Ectodermal cell (in vitro differentiated cells): ENCODE data around the gene MTUS2.

Experiments
- H3K27ac ChIP-seq: 2 replicates; pipeline ENCODE4 v1.7.0; 2013; ENCODE audit warnings: mild to moderate bottlenecking, low read depth, low read length; ENCODE audit not compliant: insufficient read depth, poor library complexity, severe bottlenecking
- H3K27me3 ChIP-seq: 2 replicates; pipeline ENCODE4 v1.7.0; 2013; ENCODE audit warnings: mild to moderate bottlenecking, low read length; ENCODE audit not compliant: insufficient read depth, control insufficient read depth, poor library complexity, severe bottlenecking
- H3K36me3 ChIP-seq: one replicate; pipeline ENCODE4 v1.7.0; 2013; ENCODE audit warnings: low read length; ENCODE audit not compliant: control insufficient read depth, insufficient read depth
- H3K4me1 ChIP-seq: one replicate; pipeline ENCODE4 v1.7.0; 2013; ENCODE audit warnings: low read length; ENCODE audit not compliant: control insufficient read depth, insufficient read depth
- H3K4me3 ChIP-seq: 2 replicates; pipeline ENCODE4 v1.7.0; 2013; ENCODE audit warnings: low read depth, low read length, control low read depth; ENCODE audit not compliant: insufficient read depth
- H3K9me3 ChIP-seq: 2 replicates; pipeline ENCODE4 v1.7.0; 2013; ENCODE audit warnings: mild to moderate bottlenecking, low read length, moderate library complexity; ENCODE audit not compliant: control insufficient read depth
- WGBS, 2 experiments: methylation state at CpG; one replicate each; pipeline ENCODE4 v1.1.7; 2013; ENCODE audit warnings: missing lambda C conversion rate in 2 of 2; 5-methylcytosine and 5-hydroxymethylcytosine counted together

MTUS2 gene

DNA sequence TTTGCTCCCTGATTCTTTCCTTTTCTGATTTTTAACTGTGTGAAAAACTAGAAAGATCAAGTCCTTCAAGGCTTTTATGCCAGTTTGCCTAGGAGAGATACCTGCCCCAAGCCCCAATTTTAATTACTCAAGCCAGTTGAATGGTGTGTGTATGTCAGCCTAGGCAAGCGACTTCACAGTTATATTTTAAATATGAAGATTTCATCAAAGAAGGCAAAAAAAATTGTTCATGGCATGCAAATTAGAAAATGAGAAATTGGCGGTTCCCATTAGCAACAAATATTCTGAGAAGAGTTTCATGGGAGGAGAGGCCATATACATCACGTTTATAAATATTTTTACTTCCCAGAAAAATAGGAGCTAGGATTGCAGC lies 607.8 kb downstream of the MTUS2 start:
- peaks cover 5% of the 10 kb centered on the region for H3K4me1 ChIP-seq
- WGBS, 2 experiments: 26 to 31% methylated on average over 2 to 3 of the region's 3 CpGs
- no peaks in the 10 kb centered on the region for H3K36me3 ChIP-seq
- H3K27me3 ChIP-seq: peaks cover 4% of the 10 kb centered on the region
- H3K4me3 ChIP-seq: peak overlapping the region; percentile 45
- no peaks in the 10 kb centered on the region for H3K9me3 ChIP-seq
- H3K27ac ChIP-seq: no peak overlapping the region

DNA sequence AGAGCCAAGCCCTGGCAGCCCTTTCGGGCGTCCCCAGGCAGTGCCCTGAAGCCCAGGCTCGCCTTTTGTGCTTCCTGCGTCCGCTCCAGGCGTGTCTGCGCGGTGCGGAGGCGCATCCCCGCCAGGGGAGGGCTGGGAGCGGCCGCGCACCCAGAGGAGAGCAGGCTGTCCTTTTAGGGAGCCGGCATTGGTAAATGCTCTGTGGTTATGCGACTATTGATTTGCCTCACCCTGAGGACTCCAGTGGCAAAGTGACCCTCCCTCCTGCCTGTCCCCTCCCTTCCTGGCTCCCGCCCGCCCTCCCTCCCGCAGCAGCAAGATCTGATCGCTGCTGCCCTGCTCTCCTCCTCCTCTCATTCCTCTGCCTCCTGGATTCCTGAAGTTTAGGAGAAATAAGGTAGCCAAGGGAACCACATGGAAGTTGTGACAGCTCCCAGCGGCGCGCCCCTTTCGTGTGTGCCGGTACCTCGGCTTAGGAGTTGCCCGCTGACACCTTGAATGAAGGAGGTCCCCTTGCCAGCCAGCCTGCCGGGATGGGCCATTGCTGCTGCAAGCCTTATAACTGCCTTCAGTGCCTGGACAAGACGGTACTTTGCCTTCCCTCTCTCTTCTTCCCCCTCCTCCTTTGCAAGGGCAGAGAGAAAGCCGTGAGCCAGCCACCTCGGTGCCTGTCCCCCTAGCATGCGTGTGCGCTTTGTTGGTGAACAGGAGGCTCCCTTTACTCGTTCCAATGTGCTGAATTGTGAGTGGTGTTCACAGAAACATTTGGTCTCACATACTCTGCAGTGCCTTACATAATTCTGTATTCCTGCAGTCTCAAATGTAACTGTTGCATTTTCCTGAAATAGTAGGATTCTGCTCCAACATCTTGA lies 608.4 kb downstream of the MTUS2 start:
- Histone ChIP-seq H3K36me3 (no peaks in the 10 kb centered on the region), H3K27me3 (peaks cover 4% of the 10 kb centered on the region), H3K4me3 (peak overlapping the region; percentile 45), H3K9me3 (no peaks in the 10 kb centered on the region), H3K4me1 (no peaks in the 10 kb centered on the region), H3K27ac (no peak overlapping the region)
- 1% methylated on average over 30 to 32 of the region's 34 CpGs for WGBS, 2 experiments

- Histone ChIP-seq H3K27ac (no peak overlapping the region), H3K4me3 (peak overlapping the region; percentile 45), H3K36me3 (no peaks in the 10 kb centered on the region), H3K9me3 (no peaks in the 10 kb centered on the region), H3K4me1 (no peaks in the 10 kb centered on the region), H3K27me3 (peaks cover 4% of the 10 kb centered on the region)
- 53 to 63% methylated on average over 2 of the region's 2 CpGs for WGBS, 2 experiments
These were observed 609.3 kb downstream of the MTUS2 start for GRCh38 chr13:29429286-29429900.

DNA sequence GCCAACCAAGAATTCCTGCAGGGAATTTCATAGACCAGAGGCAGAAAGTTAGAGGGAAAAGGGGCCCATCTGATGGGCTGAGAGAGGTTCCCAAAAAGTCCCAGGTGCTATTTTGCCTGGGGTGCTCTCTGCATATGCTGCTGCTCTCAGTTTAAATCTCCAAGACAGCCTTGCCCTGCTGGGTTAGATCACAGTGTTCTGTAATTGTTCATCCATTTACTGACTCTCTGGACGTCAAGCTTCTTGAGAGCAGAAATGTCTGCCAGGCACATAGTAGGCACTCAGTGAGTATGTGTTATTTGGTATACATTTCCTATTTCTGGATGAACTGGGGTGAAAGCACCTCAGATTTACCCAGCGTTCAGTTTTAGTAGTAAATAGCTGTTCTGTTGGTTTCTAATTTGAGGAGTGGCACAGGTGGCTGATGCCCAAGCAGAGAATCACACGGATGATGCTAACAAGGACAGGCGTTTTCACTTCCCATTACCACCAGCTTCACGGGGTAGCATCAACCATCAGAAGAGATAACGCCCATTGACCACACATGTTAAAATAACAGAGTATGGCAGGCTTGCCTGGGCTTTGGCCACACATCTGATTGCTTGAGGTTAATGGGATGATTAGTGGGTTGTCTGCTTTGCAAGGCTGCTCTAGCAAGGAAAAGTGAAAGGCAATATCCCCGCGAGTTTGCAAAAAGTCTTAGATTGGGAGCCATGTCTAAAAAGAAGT lies 614.2 kb downstream of the MTUS2 start:
- Histone ChIP-seq H3K27ac (no peak overlapping the region), H3K27me3 (peaks cover 2% of the 10 kb centered on the region), H3K4me1 (no peaks in the 10 kb centered on the region), H3K4me3 (no peak overlapping the region), H3K9me3 (no peaks in the 10 kb centered on the region), H3K36me3 (no peaks in the 10 kb centered on the region)
- 94% methylated on average over 8 of the region's 8 CpGs for WGBS, 2 experiments

DNA sequence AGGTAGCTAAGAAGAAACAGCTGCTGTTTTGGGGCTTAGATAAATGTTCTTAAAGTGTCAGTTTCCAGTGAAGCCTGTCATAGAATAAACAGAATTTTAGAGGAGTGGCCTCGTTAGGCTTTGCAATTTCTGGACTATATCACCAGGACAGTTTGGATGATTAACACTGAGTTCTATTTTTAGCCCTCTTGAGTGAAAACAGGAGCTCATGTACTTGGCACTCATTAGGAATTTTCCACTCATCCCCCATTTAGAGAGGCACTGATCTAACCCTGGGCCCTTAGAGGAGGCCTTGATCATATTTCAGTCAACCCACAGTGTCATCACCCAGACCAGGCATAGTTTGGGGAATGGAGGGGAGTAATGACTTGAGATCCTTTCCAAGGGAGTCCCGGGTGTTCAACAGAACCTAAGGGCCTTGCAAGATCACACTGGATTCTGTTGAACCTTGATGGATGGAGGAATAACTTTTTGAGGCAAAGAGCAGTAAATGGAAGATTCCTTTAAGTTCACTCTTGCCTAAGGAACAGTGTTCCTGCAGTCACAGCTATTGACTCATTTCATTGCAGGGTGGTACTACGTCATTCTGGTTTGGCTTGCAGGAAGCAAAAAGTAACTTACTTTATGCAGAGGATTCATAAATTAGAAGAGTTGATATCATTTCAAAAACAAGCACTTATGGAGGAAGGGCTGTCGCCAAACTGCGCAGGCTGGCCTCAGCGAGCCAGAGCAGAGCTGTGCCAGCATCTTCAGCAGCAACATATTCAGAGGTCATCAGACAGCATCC lies 615.2 kb downstream of the MTUS2 start:
- Histone ChIP-seq H3K4me1 (no peaks in the 10 kb centered on the region), H3K4me3 (no peak overlapping the region), H3K9me3 (no peaks in the 10 kb centered on the region), H3K27me3 (no peaks in the 10 kb centered on the region), H3K36me3 (no peaks in the 10 kb centered on the region), H3K27ac (no peak overlapping the region)
- 91 to 95% methylated on average over 6 of the region's 6 CpGs for WGBS, 2 experiments

DNA sequence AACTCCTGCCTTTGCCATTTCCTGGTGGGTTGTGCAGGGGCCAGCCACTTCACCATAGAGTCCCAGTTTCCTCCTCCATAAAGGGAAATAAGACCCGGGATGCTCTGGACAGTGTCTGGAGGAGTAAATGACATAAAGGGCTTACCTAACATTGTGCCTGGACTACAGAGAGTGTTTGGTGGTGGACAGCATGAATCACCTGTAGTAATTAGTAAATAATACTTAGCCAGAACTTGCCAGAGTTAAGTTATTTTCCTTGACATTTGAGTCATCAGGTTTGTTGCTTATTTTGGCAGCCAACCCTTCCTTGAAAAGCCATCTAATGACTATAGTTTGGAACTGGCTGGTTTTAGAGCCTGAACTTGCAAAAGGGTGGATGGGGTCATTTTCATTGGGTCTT lies 616.2 kb downstream of the MTUS2 start:
- Histone ChIP-seq H3K27me3 (no peaks in the 10 kb centered on the region), H3K9me3 (no peaks in the 10 kb centered on the region), H3K36me3 (no peaks in the 10 kb centered on the region), H3K27ac (no peak overlapping the region), H3K4me3 (no peak overlapping the region), H3K4me1 (no peaks in the 10 kb centered on the region)
- WGBS, 2 experiments: 94 to 100% methylated on average over 1 of the region's 1 CpG

DNA sequence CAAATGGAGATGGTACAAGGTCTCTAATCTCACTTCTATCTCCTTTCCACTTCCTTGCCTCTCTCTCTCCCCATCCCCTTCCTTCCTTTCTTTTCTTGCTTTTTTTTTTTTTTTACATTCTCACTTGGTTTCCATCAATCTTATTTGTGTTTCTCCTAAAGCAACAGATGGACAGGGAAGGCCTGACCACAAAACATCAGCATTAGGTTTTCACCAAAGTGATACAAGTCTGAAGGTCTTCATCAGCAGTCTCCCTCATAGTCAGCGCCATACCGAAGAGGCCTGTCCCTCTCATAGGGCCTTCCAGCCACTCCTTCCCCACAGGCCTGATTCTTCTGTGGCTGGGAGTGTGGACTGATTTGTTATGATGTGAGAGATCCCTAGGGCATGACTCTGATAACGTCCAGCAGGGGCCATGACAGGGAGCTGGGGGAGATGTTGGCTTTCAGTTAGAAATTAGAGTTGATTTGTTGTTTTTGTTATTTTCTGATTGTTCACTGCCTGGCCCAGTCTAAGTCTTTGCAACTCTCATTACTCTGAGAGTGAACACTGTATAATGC lies 616.7 kb downstream of the MTUS2 start:
- Histone ChIP-seq H3K9me3 (no peaks in the 10 kb centered on the region), H3K4me3 (no peak overlapping the region), H3K36me3 (no peaks in the 10 kb centered on the region), H3K27me3 (no peaks in the 10 kb centered on the region), H3K4me1 (no peaks in the 10 kb centered on the region), H3K27ac (no peak overlapping the region)
- WGBS, 2 experiments: 94 to 96% methylated on average over 3 of the region's 3 CpGs

DNA sequence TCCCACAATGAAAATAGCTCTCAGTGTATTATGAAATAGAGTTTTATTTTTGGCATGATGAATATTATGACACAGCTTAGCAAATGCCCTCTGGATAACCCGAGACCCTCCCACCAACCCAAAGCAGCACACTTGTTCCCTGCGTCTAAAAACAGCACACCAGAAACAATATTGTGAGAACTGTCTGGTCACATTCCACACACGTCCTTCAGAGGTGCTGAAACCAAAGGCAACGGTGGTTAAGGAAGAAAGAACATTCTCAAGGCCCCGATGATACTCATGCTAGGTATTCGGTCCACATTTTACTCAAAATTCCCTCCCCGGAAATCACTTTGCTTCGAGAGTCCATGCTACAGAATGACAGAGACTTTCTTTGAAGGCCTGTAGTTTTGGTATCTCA lies 618.6 kb downstream of the MTUS2 start:
- no peak overlapping the region for H3K4me3 ChIP-seq
- no peaks in the 10 kb centered on the region for H3K27me3 ChIP-seq
- 88 to 92% methylated on average over 8 of the region's 8 CpGs for WGBS, 2 experiments
- no peaks in the 10 kb centered on the region for H3K36me3 ChIP-seq
- H3K27ac ChIP-seq: no peak overlapping the region
- no peaks in the 10 kb centered on the region for H3K4me1 ChIP-seq
- no peaks in the 10 kb centered on the region for H3K9me3 ChIP-seq

DNA sequence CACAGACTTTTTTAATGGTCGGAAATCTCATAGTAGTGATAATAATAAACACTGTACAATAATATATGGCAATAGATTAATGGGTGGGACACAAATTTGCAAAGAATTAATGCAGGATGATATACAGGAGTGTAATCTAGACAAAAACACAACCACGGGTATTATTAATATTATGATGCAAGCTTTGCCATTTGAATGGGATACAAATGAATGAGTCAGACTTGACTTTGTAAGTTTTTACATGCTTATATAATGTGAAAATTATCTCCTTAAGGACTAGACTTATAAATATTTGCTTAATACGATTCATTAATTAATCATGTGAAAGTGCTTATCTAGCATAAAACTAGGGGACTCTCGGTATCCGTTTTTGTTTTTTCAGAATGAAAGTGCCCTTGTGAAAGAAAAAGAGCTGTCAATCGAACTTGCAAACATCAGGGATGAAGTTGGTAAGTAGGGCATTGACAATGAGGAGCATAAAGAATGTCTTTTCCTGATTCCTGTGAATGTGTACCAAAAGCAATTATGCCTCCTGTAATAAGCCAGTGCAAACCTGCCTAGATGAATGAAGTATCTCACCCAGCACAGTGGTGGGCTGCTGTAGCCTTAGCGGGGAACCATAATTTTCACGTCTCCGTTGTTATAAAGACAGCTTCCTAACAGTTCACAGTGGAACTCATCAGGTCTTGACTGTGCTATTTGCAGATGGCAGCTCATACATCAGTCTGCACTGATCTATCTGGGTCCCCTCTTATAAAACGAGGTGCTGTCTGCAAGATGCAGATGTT lies 619.7 kb downstream of the MTUS2 start:
- no peak overlapping the region for H3K4me3 ChIP-seq
- no peaks in the 10 kb centered on the region for H3K4me1 ChIP-seq

More for the DNA sequence above, 619.7 kb downstream of the MTUS2 start:
- Histone ChIP-seq H3K36me3 (no peaks in the 10 kb centered on the region), H3K27me3 (no peaks in the 10 kb centered on the region), H3K27ac (no peak overlapping the region), H3K9me3 (no peaks in the 10 kb centered on the region)
- 88 to 90% methylated on average over 9 to 10 of the region's 10 CpGs for WGBS, 2 experiments
